Tibial artery (tissue), 4 donors: Measurements from ENCODE around the gene PCDHGC3.
A peak's percentile ranks its signal among the peaks of the same experiment; 100 is the strongest.

Experiments used
- DNase-seq, 2 donors: peaks; one replicate each; pipeline ENCODE4 v3.0.0-alpha.2; 2019
- H3K27ac ChIP-seq, 2 donors: fragments of 200-600 bp; sonication (generic) in 1 of 2; 1 replicate in 1 of 2; 2 replicates in 1 of 2; pipeline ENCODE4 v1.5.1; 2018 to 2019; ENCODE audit warnings: mild to moderate bottlenecking in 1 of 2
- H3K27me3 ChIP-seq, 2 donors: fragments of 200-600 bp; sonication (generic) in 1 of 2; one replicate each; pipeline versions ENCODE4 v1.5.1 to v1.6.0; 2016 to 2019
- H3K36me3 ChIP-seq, 3 donors: fragments of 200-600 bp; sonication (generic) in 2 of 3; one replicate each; pipeline ENCODE4 v1.5.1; 2016 to 2019; ENCODE audit warnings: mild to moderate bottlenecking in 2 of 3
- H3K4me1 ChIP-seq, 4 donors: fragments of 200-600 bp; sonication (generic) in 2 of 4; 1 replicate in 3 of 4; 2 replicates in 1 of 4; pipeline ENCODE4 v1.5.1; 2016 to 2019
- H3K4me3 ChIP-seq, 2 donors: fragments of 200-600 bp; sonication (generic) in 1 of 2; 1 replicate in 1 of 2; 2 replicates in 1 of 2; pipeline ENCODE4 v1.5.1; 2018 to 2019; ENCODE audit warnings: mild to moderate bottlenecking in 2 of 2
- H3K9me3 ChIP-seq, 3 donors: fragments of 200-600 bp; sonication (generic) in 1 of 3; one replicate each; pipeline ENCODE4 v1.5.1; 2016 to 2019
- CTCF ChIP-seq, 2 experiments: fragments of 200-600 bp in 1 of 2; fragments of 450-650 bp in 1 of 2; IDR thresholded peaks; one replicate each; pipeline ENCODE4 v1.5.1; 2017 to 2019; ENCODE audit warnings: antibody characterized with exemption in 2 of 2, mild to moderate bottlenecking in 1 of 2, moderate library complexity in 1 of 2
- intact Hi-C: fragments of 100-400 bp; cut with DNase I; formaldehyde crosslinking; loops from one replicate; pipeline ENCODE4 v1.15.0; 2023; ENCODE audit warnings: low total_unique reads

Gene PCDHGC3

GRCh38 chr5:141486091-141486490 lies 10.3 kb downstream of the PCDHGC3 start:
- no peaks in the 10 kb centered on the region for H3K9me3 ChIP-seq
- no peak overlapping the region for H3K4me3 ChIP-seq
- no peak overlapping the region for H3K27ac ChIP-seq
- H3K36me3 ChIP-seq, result peaks cover 0 to 24% (median 14%) of the 10 kb centered on the region in 3 donors
- no peaks in the 10 kb centered on the region for H3K27me3 ChIP-seq
- intact Hi-C loops, result no loop called here
- H3K4me1 ChIP-seq, result peaks cover 0 to 36% (median 22%) of the 10 kb centered on the region in 4 donors
- no peak for TF ChIP-seq CTCF (IDR thresholded peaks at IDR 0.05)
- no peak for DNase-seq

GRCh38 chr5:141487131-141487530 lies 11.4 kb downstream of the PCDHGC3 start:
- intact Hi-C loops, result no loop called here
- H3K4me3 ChIP-seq, result no peak overlapping the region
- no peak for DNase-seq
- H3K9me3 ChIP-seq, result no peaks in the 10 kb centered on the region
- no peak overlapping the region for H3K27ac ChIP-seq
- H3K4me1 ChIP-seq, result peaks cover 0 to 32% (median 22%) of the 10 kb centered on the region in 4 donors
- TF ChIP-seq CTCF (IDR thresholded peaks at IDR 0.05), result no peak
- H3K36me3 ChIP-seq, result peaks cover 0 to 34% (median 24%) of the 10 kb centered on the region in 3 donors
- H3K27me3 ChIP-seq, result no peaks in the 10 kb centered on the region

GRCh38 chr5:141488591-141489561 lies 13.1 kb downstream of the PCDHGC3 start, which contains the start of gene PCDHGC5:
TSS of gene PCDHGC5 (plus strand) at chr5:141489081. CDS start at chr5:141489241, 160 bp downstream.
- no peak for DNase-seq
- Histone ChIP-seq H3K27ac (peak within 1 kb of the TSS in 1 of 2 donors; percentile 2), H3K4me3 (no peak within 1 kb of the TSS), H3K4me1 (peaks cover 0 to 43% (median 27%) of the 10 kb centered on the region in 4 donors), H3K36me3 (peaks cover 0 to 37% (median 29%) of the 10 kb centered on the region in 3 donors), H3K27me3 (no peaks in the 10 kb centered on the region), H3K9me3 (no peaks in the 10 kb centered on the region)
- intact Hi-C loops, result no loop called here
- no peak for TF ChIP-seq CTCF (IDR thresholded peaks at IDR 0.05)

- peaks cover 0 to 41% (median 28%) of the 10 kb centered on the region in 4 donors for H3K4me1 ChIP-seq
- intact Hi-C loops, result no loop called here
- no peak overlapping the region for H3K4me3 ChIP-seq
- no peak overlapping the region for H3K27ac ChIP-seq
- no peaks in the 10 kb centered on the region for H3K9me3 ChIP-seq
- H3K27me3 ChIP-seq, result no peaks in the 10 kb centered on the region
- H3K36me3 ChIP-seq, result peaks cover 0 to 37% (median 29%) of the 10 kb centered on the region in 3 donors
- no peak for TF ChIP-seq CTCF (IDR thresholded peaks at IDR 0.05)
- no peak for DNase-seq
Measured at GRCh38 chr5:141489841-141490240, 14.1 kb downstream of the PCDHGC3 start.

- Histone ChIP-seq H3K4me3 (no peak overlapping the region), H3K27me3 (no peaks in the 10 kb centered on the region), H3K27ac (no peak overlapping the region), H3K9me3 (no peaks in the 10 kb centered on the region), H3K4me1 (peaks cover 0 to 40% (median 26%) of the 10 kb centered on the region in 4 donors), H3K36me3 (peaks cover 0 to 37% (median 29%) of the 10 kb centered on the region in 3 donors)
- no peak for TF ChIP-seq CTCF (IDR thresholded peaks at IDR 0.05)
- no peak for DNase-seq
- intact Hi-C loops, result no loop called here
Measured at GRCh38 chr5:141490271-141490670, 14.5 kb downstream of the PCDHGC3 start.
